ENCODE results near the gene CATSPER3.
"Not testable (repeated sequence)": the region's sequence is repeated elsewhere in the genome, so short reads cannot be mapped to it uniquely, and the experiment has no call there.

Gene CATSPER3

DNA sequence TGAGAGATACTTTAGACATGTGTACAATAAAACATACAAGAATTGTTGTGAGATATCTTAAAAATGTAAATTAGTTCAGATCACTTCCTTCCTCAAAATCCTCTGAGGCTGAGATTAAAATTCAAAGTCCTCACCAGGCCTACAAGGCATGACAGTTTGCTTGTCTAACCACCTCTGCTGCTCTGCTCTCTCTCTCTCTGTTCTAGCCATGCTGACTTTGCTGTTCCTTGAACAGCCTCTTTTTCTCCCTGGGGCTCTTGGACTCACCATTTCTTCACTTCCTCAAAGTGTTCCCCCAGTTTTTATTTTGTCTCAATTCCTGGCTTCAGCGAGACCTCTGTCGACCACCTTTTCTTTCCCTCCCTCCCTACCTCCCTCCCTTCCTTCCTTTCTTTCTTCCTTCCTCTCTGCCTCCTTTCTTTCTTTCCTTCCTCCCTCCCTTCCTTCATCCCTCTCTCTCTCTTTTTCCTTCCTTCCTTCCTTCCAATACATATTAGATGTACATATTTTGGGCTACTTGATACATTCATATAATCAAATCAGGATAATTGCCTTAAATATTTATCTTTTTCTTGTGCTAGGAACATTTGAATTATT is 27.0 kb downstream of the CATSPER3 start:
- H3K36me3 ChIP-seq (ENCODE audit: control insufficient read depth in 5 of 5, insufficient read depth in 5 of 5, low read length in 5 of 5): no peaks in the 10 kb centered on the region
- no peak overlapping the region for H3K4me3 ChIP-seq (ENCODE audit: low read depth in 1 of 5, low read length in 5 of 5)
- no peaks in the 10 kb centered on the region for H3K9me3 ChIP-seq (ENCODE audit: control insufficient read depth in 5 of 5, low read length in 5 of 5)
- no peaks in the 10 kb centered on the region for H3K27me3 ChIP-seq (ENCODE audit: control insufficient read depth in 5 of 5, insufficient read depth in 4 of 5, low read length in 5 of 5)
- no peak overlapping the region for H3K27ac ChIP-seq (ENCODE audit: low read depth, low read length)
- no peaks in the 10 kb centered on the region for H3K4me1 ChIP-seq (ENCODE audit: control insufficient read depth in 5 of 5, insufficient read depth in 5 of 5, low read length in 5 of 5)
- no peak overlapping the region for H3K9ac ChIP-seq (ENCODE audit: low read length in 5 of 5)

DNA sequence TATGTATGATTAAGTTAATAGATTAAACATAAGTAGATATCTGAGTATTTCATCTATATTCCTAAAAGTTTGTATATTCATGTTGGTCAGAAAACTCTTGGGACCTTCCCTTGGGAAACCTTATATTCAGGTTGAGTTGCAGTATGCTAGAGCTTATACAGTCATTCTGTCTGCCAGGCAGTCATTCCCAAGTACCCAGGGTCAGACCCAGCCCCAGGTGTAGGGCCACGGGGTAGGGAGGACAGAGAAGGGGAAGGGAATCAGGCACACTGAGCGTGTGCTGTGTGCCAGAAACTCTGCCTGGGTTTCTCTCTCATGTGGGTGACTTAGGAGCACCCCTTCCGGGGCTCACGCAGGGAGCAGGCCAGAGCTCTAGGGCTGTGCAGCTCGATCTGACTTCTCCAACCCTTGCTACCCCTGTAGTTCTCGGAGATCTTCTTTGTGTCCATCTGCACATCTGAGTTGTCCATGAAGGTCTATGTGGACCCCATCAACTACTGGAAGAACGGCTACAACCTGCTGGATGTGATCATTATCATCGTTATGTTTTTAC is 28.2 kb downstream of the CATSPER3 start:
- H3K4me3 ChIP-seq (ENCODE audit: low read depth in 1 of 5, low read length in 5 of 5): no peak overlapping the region
- no peaks in the 10 kb centered on the region for H3K9me3 ChIP-seq (ENCODE audit: control insufficient read depth in 5 of 5, low read length in 5 of 5)
- no peak overlapping the region for H3K9ac ChIP-seq (ENCODE audit: low read length in 5 of 5)
- H3K36me3 ChIP-seq (ENCODE audit: control insufficient read depth in 5 of 5, insufficient read depth in 5 of 5, low read length in 5 of 5): no peaks in the 10 kb centered on the region
- H3K27ac ChIP-seq (ENCODE audit: low read depth, low read length): no peak overlapping the region
- H3K27me3 ChIP-seq (ENCODE audit: control insufficient read depth in 5 of 5, insufficient read depth in 4 of 5, low read length in 5 of 5): no peaks in the 10 kb centered on the region
- H3K4me1 ChIP-seq (ENCODE audit: control insufficient read depth in 5 of 5, insufficient read depth in 5 of 5, low read length in 5 of 5): no peaks in the 10 kb centered on the region

- no peaks in the 10 kb centered on the region for H3K9me3 ChIP-seq (ENCODE audit: control insufficient read depth in 5 of 5, low read length in 5 of 5)
- H3K27ac ChIP-seq (ENCODE audit: low read depth, low read length): no peak overlapping the region
- no peak overlapping the region for H3K9ac ChIP-seq (ENCODE audit: low read length in 5 of 5)
- no peaks in the 10 kb centered on the region for H3K4me1 ChIP-seq (ENCODE audit: control insufficient read depth in 5 of 5, insufficient read depth in 5 of 5, low read length in 5 of 5)
- no peak overlapping the region for H3K4me3 ChIP-seq (ENCODE audit: low read depth in 1 of 5, low read length in 5 of 5)
- H3K27me3 ChIP-seq (ENCODE audit: control insufficient read depth in 5 of 5, insufficient read depth in 4 of 5, low read length in 5 of 5): no peaks in the 10 kb centered on the region
- no peaks in the 10 kb centered on the region for H3K36me3 ChIP-seq (ENCODE audit: control insufficient read depth in 5 of 5, insufficient read depth in 5 of 5, low read length in 5 of 5)
These were observed 29.3 kb downstream of the CATSPER3 start for GRCh38 chr5:134997015-134997414.

- not testable (repeated sequence) for H3K27ac ChIP-seq (ENCODE audit: low read depth, low read length); H3K9ac ChIP-seq (ENCODE audit: low read length in 5 of 5); H3K4me3 ChIP-seq (ENCODE audit: low read depth in 1 of 5, low read length in 5 of 5); H3K36me3 ChIP-seq (ENCODE audit: control insufficient read depth in 5 of 5, insufficient read depth in 5 of 5, low read length in 5 of 5); H3K4me1 ChIP-seq (ENCODE audit: control insufficient read depth in 5 of 5, insufficient read depth in 5 of 5, low read length in 5 of 5); H3K9me3 ChIP-seq (ENCODE audit: control insufficient read depth in 5 of 5, low read length in 5 of 5); H3K27me3 ChIP-seq (ENCODE audit: control insufficient read depth in 5 of 5, insufficient read depth in 4 of 5, low read length in 5 of 5)
These were observed 30.4 kb downstream of the CATSPER3 start for GRCh38 chr5:134998068-134998467.

DNA sequence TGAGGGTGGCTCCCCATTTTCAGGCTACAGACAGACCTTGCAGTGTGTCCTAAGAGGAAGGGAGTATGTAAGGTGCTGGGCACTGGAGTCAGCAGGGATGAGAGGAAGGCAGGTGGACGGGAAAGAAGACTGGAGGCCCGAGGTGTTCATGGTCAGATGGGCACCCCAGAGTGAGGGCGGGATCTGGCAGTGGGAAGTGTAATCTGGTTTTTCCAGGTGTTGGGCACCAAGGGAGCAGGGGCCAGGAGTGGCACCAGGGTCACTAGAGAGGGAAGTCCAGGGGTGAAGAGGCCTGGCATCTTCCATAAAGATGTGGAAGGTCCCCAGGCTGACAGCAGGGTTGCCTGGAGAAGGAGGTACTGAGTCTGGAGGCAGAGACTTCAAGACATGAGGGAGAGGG is 36.7 kb downstream of the CATSPER3 start:
- Histone ChIP-seq H3K9ac (ENCODE audit: low read length in 5 of 5) (no peak overlapping the region), H3K27ac (ENCODE audit: low read depth, low read length) (no peak overlapping the region), H3K27me3 (ENCODE audit: control insufficient read depth in 5 of 5, insufficient read depth in 4 of 5, low read length in 5 of 5) (no peaks in the 10 kb centered on the region), H3K4me3 (ENCODE audit: low read depth in 1 of 5, low read length in 5 of 5) (no peak overlapping the region), H3K9me3 (ENCODE audit: control insufficient read depth in 5 of 5, low read length in 5 of 5) (no peaks in the 10 kb centered on the region), H3K4me1 (ENCODE audit: control insufficient read depth in 5 of 5, insufficient read depth in 5 of 5, low read length in 5 of 5) (no peaks in the 10 kb centered on the region), H3K36me3 (ENCODE audit: control insufficient read depth in 5 of 5, insufficient read depth in 5 of 5, low read length in 5 of 5) (no peaks in the 10 kb centered on the region)

DNA sequence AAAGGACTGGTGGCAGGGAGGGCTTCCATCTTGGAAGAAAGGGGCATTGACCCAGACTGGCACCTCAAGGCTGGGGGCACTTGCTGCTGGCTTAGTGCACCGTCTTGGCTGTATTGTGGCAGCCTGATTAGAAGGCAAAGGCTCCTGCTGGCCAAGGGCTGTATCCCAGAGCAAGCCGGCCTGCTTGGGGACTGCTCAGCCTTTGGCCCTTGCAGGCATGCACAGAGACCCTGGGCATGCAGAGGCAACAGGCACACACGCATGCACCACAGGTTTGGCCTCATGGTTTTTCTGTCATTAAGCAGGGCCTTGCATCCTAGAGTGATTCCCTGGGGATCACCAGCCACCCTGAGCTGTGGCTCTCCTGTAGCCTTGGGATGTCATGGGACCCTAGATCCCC is 37.4 kb downstream of the CATSPER3 start:
- H3K27me3 ChIP-seq (ENCODE audit: control insufficient read depth in 5 of 5, insufficient read depth in 4 of 5, low read length in 5 of 5): no peaks in the 10 kb centered on the region
- no peaks in the 10 kb centered on the region for H3K36me3 ChIP-seq (ENCODE audit: control insufficient read depth in 5 of 5, insufficient read depth in 5 of 5, low read length in 5 of 5)

DNA sequence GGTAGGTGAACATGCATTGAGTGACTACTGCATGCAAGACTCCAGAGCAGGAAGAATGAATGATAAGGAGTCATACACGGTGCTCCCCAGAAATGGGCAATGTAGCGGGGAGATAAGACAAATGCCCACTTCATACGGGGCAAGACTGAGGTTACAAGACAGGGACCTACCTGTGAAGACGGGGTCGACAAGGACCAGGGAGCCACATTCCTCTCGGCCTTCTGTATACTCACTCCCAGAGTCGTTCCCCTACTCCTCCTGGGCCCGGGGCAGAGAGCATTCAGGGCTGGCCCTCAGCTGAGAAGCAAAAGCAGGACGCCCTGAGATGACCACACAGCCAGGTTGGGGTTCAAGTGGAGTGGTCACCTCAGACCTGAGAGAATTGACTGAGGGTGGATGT is 39.6 kb downstream of the CATSPER3 start:
- Histone ChIP-seq H3K27me3 (ENCODE audit: control insufficient read depth in 5 of 5, insufficient read depth in 4 of 5, low read length in 5 of 5) (no peaks in the 10 kb centered on the region), H3K9ac (ENCODE audit: low read length in 5 of 5) (no peak overlapping the region), H3K36me3 (ENCODE audit: control insufficient read depth in 5 of 5, insufficient read depth in 5 of 5, low read length in 5 of 5) (no peaks in the 10 kb centered on the region), H3K27ac (ENCODE audit: low read depth, low read length) (no peak overlapping the region), H3K4me1 (ENCODE audit: control insufficient read depth in 5 of 5, insufficient read depth in 5 of 5, low read length in 5 of 5) (no peaks in the 10 kb centered on the region), H3K9me3 (ENCODE audit: control insufficient read depth in 5 of 5, low read length in 5 of 5) (no peaks in the 10 kb centered on the region), H3K4me3 (ENCODE audit: low read depth in 1 of 5, low read length in 5 of 5) (no peak overlapping the region)

More for the DNA sequence above, 37.4 kb downstream of the CATSPER3 start:
- Histone ChIP-seq H3K4me3 (ENCODE audit: low read depth in 1 of 5, low read length in 5 of 5) (no peak overlapping the region), H3K9ac (ENCODE audit: low read length in 5 of 5) (no peak overlapping the region), H3K9me3 (ENCODE audit: control insufficient read depth in 5 of 5, low read length in 5 of 5) (no peaks in the 10 kb centered on the region), H3K27ac (ENCODE audit: low read depth, low read length) (no peak overlapping the region), H3K4me1 (ENCODE audit: control insufficient read depth in 5 of 5, insufficient read depth in 5 of 5, low read length in 5 of 5) (no peaks in the 10 kb centered on the region)

DNA sequence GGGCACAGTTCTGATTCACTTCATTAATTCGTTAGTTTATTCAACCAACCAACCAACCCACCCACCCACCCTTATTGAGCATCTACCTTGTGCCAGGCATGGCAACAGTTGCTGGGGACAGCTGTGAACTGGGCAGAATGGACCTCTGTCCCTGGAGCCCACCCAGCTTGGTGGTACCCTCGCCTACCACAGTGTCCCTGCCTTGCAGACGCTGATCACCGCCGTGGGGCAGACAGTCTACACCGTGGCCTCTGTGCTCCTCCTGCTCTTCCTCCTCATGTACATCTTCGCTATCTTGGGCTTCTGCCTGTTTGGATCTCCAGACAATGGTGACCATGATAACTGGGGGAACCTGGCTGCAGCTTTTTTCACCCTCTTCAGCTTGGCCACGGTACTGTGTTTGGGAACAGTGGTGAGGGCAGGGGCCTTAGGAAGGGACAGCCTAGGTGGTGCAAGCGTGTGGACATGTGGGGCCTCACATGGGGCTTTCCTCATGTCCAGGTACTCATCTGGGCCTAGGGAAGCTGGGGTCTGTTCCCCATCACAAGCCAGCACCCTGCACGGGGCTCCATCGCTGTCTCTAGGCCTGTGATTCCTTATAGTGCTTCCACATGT is 40.1 kb downstream of the CATSPER3 start:
- no peaks in the 10 kb centered on the region for H3K9me3 ChIP-seq (ENCODE audit: control insufficient read depth in 5 of 5, low read length in 5 of 5)
- H3K36me3 ChIP-seq (ENCODE audit: control insufficient read depth in 5 of 5, insufficient read depth in 5 of 5, low read length in 5 of 5): no peaks in the 10 kb centered on the region
- H3K9ac ChIP-seq (ENCODE audit: low read length in 5 of 5): no peak overlapping the region
- no peak overlapping the region for H3K27ac ChIP-seq (ENCODE audit: low read depth, low read length)
- H3K27me3 ChIP-seq (ENCODE audit: control insufficient read depth in 5 of 5, insufficient read depth in 4 of 5, low read length in 5 of 5): no peaks in the 10 kb centered on the region
- H3K4me3 ChIP-seq (ENCODE audit: low read depth in 1 of 5, low read length in 5 of 5): no peak overlapping the region
- peaks cover 0 to under 1% (median 0%) of the 10 kb centered on the region in 5 donors for H3K4me1 ChIP-seq (ENCODE audit: control insufficient read depth in 5 of 5, insufficient read depth in 5 of 5, low read length in 5 of 5)

DNA sequence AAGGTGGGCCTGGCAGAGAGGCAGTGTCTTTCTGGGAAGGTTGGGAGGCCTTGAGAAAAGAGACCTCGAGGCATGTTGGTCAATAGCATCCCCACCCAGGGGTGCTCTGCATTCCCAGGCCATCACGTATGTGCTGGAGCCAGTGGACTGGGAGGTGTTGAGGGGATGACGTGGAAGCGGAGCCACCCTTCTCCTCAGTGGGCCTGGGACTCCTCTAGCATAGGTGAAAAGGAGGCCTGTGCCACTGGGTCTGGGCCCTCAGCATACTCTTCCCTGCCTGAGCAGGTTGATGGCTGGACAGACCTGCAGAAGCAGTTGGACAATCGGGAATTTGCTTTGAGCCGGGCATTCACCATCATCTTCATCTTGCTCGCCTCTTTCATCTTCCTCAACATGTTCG is 40.8 kb downstream of the CATSPER3 start:
- no peak overlapping the region for H3K9ac ChIP-seq (ENCODE audit: low read length in 5 of 5)
- H3K27ac ChIP-seq (ENCODE audit: low read depth, low read length): no peak overlapping the region
- peaks cover 0 to 8% (median 0%) of the 10 kb centered on the region in 5 donors for H3K4me1 ChIP-seq (ENCODE audit: control insufficient read depth in 5 of 5, insufficient read depth in 5 of 5, low read length in 5 of 5)
- no peaks in the 10 kb centered on the region for H3K9me3 ChIP-seq (ENCODE audit: control insufficient read depth in 5 of 5, low read length in 5 of 5)
- H3K27me3 ChIP-seq (ENCODE audit: control insufficient read depth in 5 of 5, insufficient read depth in 4 of 5, low read length in 5 of 5): no peaks in the 10 kb centered on the region
- H3K4me3 ChIP-seq (ENCODE audit: low read depth in 1 of 5, low read length in 5 of 5): no peak overlapping the region
- H3K36me3 ChIP-seq (ENCODE audit: control insufficient read depth in 5 of 5, insufficient read depth in 5 of 5, low read length in 5 of 5): no peaks in the 10 kb centered on the region

DNA sequence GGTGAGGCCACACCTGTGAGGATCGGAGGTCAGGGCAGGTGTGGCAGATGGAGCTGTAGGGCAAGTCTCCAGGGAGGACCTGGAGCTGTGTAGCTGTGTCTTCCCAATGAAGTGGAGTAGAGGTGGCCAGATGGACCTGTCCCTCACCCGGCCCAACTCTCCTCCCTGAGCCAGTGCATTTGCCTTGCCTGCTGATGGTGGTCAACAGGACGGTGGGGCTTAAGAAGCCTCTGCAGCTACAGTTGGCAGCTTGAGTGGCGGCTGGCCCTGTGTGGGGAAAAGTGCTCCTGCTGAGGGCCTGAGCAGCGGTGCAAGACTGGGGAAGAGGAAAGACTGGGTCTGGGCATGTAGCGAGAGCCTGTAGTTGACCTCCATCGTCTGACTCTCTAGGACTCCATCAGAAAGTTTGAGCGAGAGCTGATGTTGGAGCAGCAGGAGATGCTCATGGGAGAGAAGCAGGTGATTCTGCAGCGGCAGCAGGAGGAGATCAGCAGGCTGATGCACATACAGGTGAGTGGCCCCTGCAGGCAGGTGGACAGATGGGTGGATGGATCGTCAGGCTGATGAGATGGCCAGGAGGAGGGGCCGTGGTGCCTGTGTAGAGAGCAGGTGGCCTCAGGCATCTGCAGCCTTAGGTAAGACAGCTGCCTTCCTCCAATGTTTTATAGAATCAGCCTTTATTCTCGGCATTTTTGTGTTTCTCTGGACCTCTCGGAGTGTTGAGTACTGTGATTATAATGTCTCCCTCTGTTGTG is 41.5 kb downstream of the CATSPER3 start:
- Histone ChIP-seq H3K27ac (ENCODE audit: low read depth, low read length) (no peak overlapping the region), H3K9ac (ENCODE audit: low read length in 5 of 5) (no peak overlapping the region), H3K27me3 (ENCODE audit: control insufficient read depth in 5 of 5, insufficient read depth in 4 of 5, low read length in 5 of 5) (no peaks in the 10 kb centered on the region), H3K9me3 (ENCODE audit: control insufficient read depth in 5 of 5, low read length in 5 of 5) (no peaks in the 10 kb centered on the region), H3K4me3 (ENCODE audit: low read depth in 1 of 5, low read length in 5 of 5) (no peak overlapping the region), H3K4me1 (ENCODE audit: control insufficient read depth in 5 of 5, insufficient read depth in 5 of 5, low read length in 5 of 5) (peaks cover 0 to 13% (median 4%) of the 10 kb centered on the region in 5 donors), H3K36me3 (ENCODE audit: control insufficient read depth in 5 of 5, insufficient read depth in 5 of 5, low read length in 5 of 5) (no peaks in the 10 kb centered on the region)

Measured in subcutaneous abdominal adipose tissue (tissue), 5 donors.